HCT116 (cell line): ENCODE data around the gene TCEA2. TPM values are rescaled to one million over a fixed set of nuclear protein-coding genes. Genes with fewer than 3 reads are reported as not detected.

Experiments
- ATAC-seq: fragments of 200-7000 bp; cut with Tn5 transposase; 2 replicates; pipeline ENCODE4 v1.9.1; 2020; ENCODE audit warnings: mild to moderate bottlenecking, moderate library complexity
- BruUV-seq: library from RNA; stranded (reverse); fragments of 400-500 nt; replicated peaks from 2 replicates; lab custom pipeline; 2021; lab: Mats Ljungman, UMichigan
- CTCF ChIA-PET: fragments of 300-600 bp; sonication (Branson Sonifier 250); formaldehyde crosslinking; loops from one replicate; lab custom pipeline; 2021; ENCODE audit warnings: antibody characterized with exemption; lab: Charles Lee
- POLR2A ChIA-PET: fragments of 300-600, 350-600 bp; sonication (Branson Sonifier 250); formaldehyde crosslinking; loops from one replicate; lab custom pipeline; 2021; ENCODE audit warnings: antibody characterized with exemption; lab: Charles Lee
- RAD21 ChIA-PET, 2 experiments: fragments of 300-600 bp; sonication (Branson Sonifier 250); formaldehyde crosslinking; loops; one replicate each; lab custom pipeline; 2023; ENCODE audit warnings: low total read pairs in 2 of 2; ENCODE audit not compliant: uncharacterized antibody in 2 of 2, unreplicated experiment in 2 of 2, low non-redundant PET in 1 of 2; lab: Charles Lee
- DNase-seq: peaks from one replicate; pipeline ENCODE4 v3.0.0-alpha.2; 2010; ENCODE audit warnings: low read depth, low spot score
- H2AFZ ChIP-seq: fragments of 200-600 bp; shearing (Covaris generic), sonication (generic); 2 replicates; pipeline ENCODE4 v1.6.1; 2017; ENCODE audit warnings: low read depth, mixed run types, mixed read lengths, antibody characterized with exemption, low read length; ENCODE audit not compliant: poor library complexity, severe bottlenecking
- H3K27ac ChIP-seq: 2 replicates; pipeline ENCODE4 v1.5.1; 2012; ENCODE audit warnings: low read depth, low read length
- H3K27me3 ChIP-seq: fragments of 200-600 bp; sonication (generic); 2 replicates; pipeline ENCODE4 v1.6.1; 2016; ENCODE audit warnings: mixed run types, low read length, mixed read lengths; ENCODE audit not compliant: insufficient read depth
- H3K36me3 ChIP-seq, 2 experiments: fragments of 200-500 bp in 1 of 2; fragments of 200-600 bp in 1 of 2; sonication (Bioruptor generic) in 1 of 2; sonication (generic) in 1 of 2; 2 replicates each; pipeline versions ENCODE4 v1.5.1 to v1.6.1; 2014 to 2016; ENCODE audit warnings: low read length in 2 of 2, inconsistent platforms in 1 of 2, mixed read lengths in 1 of 2, mixed run types in 1 of 2; ENCODE audit not compliant: insufficient read depth in 2 of 2, control insufficient read depth in 1 of 2
- H3K4me1 ChIP-seq, 2 experiments: fragments of 200-600 bp in 1 of 2; sonication (generic) in 1 of 2; 2 replicates each; pipeline versions ENCODE4 v1.5.1 to v1.6.1; 2012 to 2017; ENCODE audit warnings: low read length in 2 of 2, inconsistent platforms in 1 of 2, mild to moderate bottlenecking in 1 of 2, mixed read lengths in 1 of 2, mixed run types in 1 of 2, moderate library complexity in 1 of 2; ENCODE audit not compliant: insufficient read depth in 2 of 2, control insufficient read depth in 1 of 2
- H3K4me2 ChIP-seq: fragments of 200-600 bp; sonication (generic); 2 replicates; pipeline ENCODE4 v1.6.1; 2017; ENCODE audit warnings: mixed run types, low read length, mixed read lengths
- H3K4me3 ChIP-seq, 2 experiments: fragments of 200-600 bp in 1 of 2; sonication (generic) in 1 of 2; replicated peaks in 1 of 2; 2 replicates each; pipeline ENCODE4 v1.5.1; 2011 to 2016; ENCODE audit warnings: low read length in 2 of 2, control low read depth in 1 of 2, low read depth in 1 of 2, mild to moderate bottlenecking in 1 of 2, mixed read lengths in 1 of 2, mixed run types in 1 of 2
- H3K79me2 ChIP-seq: fragments of 200-600 bp; sonication (generic); 2 replicates; pipeline ENCODE4 v1.6.1; 2017; ENCODE audit warnings: mild to moderate bottlenecking, mixed run types, low read length, moderate library complexity, mixed read lengths; ENCODE audit not compliant: insufficient read depth
- H3K9ac ChIP-seq: fragments of 200-600 bp; sonication (generic); 2 replicates; pipeline ENCODE4 v1.6.1; 2016; ENCODE audit warnings: low read length, mixed read lengths
- H3K9me2 ChIP-seq: fragments of 200-600 bp; sonication (generic), shearing (Covaris generic); 2 replicates; pipeline ENCODE4 v1.6.1; 2017; ENCODE audit warnings: mixed run types, mild to moderate bottlenecking, moderate library complexity; ENCODE audit not compliant: insufficient read depth
- H3K9me3 ChIP-seq, 2 experiments: fragments of 200-500 bp in 1 of 2; fragments of 200-600 bp in 1 of 2; sonication (Bioruptor generic) in 1 of 2; sonication (generic) in 1 of 2; 2 replicates each; pipeline ENCODE4 v1.6.1; 2014 to 2017; ENCODE audit warnings: low read length in 2 of 2, mixed read lengths in 2 of 2, inconsistent platforms in 1 of 2, low read depth in 1 of 2, mild to moderate bottlenecking in 1 of 2, mixed run types in 1 of 2, moderate library complexity in 1 of 2; ENCODE audit not compliant: control insufficient read depth in 1 of 2, insufficient read depth in 1 of 2
- H4K20me1 ChIP-seq: fragments of 200-600 bp; sonication (generic), shearing (Covaris generic); 2 replicates; pipeline ENCODE4 v1.6.1; 2017; ENCODE audit warnings: mixed run types, mild to moderate bottlenecking, moderate library complexity; ENCODE audit not compliant: insufficient read depth
- EGR1 ChIP-seq: IDR thresholded peaks from 2 replicates; pipeline ENCODE4 v1.6.1; 2012; ENCODE audit warnings: low read depth
- ELF1 ChIP-seq: IDR thresholded peaks from 2 replicates; pipeline ENCODE4 v1.6.1; 2012; ENCODE audit warnings: low read depth, borderline replicate concordance
- MAX ChIP-seq: IDR thresholded peaks from 2 replicates; pipeline ENCODE4 v1.6.1; 2012
- POLR2A ChIP-seq: IDR thresholded peaks from 2 replicates; pipeline ENCODE4 v1.7.0; 2011; ENCODE audit warnings: borderline replicate concordance; ENCODE audit not compliant: insufficient read depth, insufficient read length; ENCODE audit errors: extremely low read depth
- POLR2AphosphoS5 ChIP-seq: IDR thresholded peaks from 2 replicates; pipeline ENCODE4 v1.6.1; 2011; ENCODE audit warnings: mild to moderate bottlenecking, low read depth, low read length, moderate library complexity
- RAD21 ChIP-seq: IDR thresholded peaks from 2 replicates; pipeline ENCODE4 v1.6.1; 2012; ENCODE audit warnings: low read depth, mild to moderate bottlenecking
- YY1 ChIP-seq: IDR thresholded peaks from 2 replicates; pipeline ENCODE4 v1.6.1; 2011; ENCODE audit warnings: low read length, low read depth, moderate library complexity, mild to moderate bottlenecking; ENCODE audit not compliant: insufficient replicate concordance; ENCODE audit errors: extremely low read depth
- ZFX ChIP-seq: fragments of 450-650 bp; IDR thresholded peaks from 2 replicates; pipeline ENCODE4 v1.6.1; 2017
- ZNF274 ChIP-seq: fragments of 200-500 bp; sonication (Bioruptor generic); IDR thresholded peaks from 2 replicates; pipeline ENCODE4 v1.6.1; 2014; ENCODE audit warnings: mild to moderate bottlenecking, low read depth, low read length, inconsistent platforms
- intact Hi-C: fragments of 100-400 bp; cut with micrococcal nuclease; formaldehyde crosslinking; loops from 2 replicates; pipeline ENCODE4 v1.10.0; 2022
- total RNA-seq: library from RNA; stranded (reverse); gene quantifications from one replicate; pipeline ENCODE4 v1.2.1, GENCODE V29; 2021; ENCODE audit not compliant: unreplicated experiment
- TF ChIP-seq, protein P1 (sequence below): IDR thresholded peaks from 2 replicates; pipeline ENCODE4 v1.6.1; 2011; ENCODE audit warnings: mild to moderate bottlenecking, low read length, moderate library complexity; ENCODE audit not compliant: insufficient replicate concordance; ENCODE audit errors: extremely low read depth

The TCEA2 gene
- total RNA-seq, 1 experiment from 2014 or later = 29.7 TPM

GRCh38 chr20:64107736-64108457, 44.9 kb downstream of the TCEA2 start:
- DNase-seq (no peak), ATAC-seq (no peak)
- Histone ChIP-seq H4K20me1 (no peaks in the 10 kb centered on the region), H3K9me3 (no peaks in the 10 kb centered on the region), H3K9ac (no peak overlapping the region), H3K4me2 (no peak overlapping the region), H3K4me1 (peaks cover 0 to 3% of the 10 kb centered on the region in 2 experiments; a peak in 1 of 4 replicates), H3K9me2 (no peaks in the 10 kb centered on the region), H3K27me3 (no peaks in the 10 kb centered on the region), H3K36me3 (no peaks in the 10 kb centered on the region), H3K79me2 (no peaks in the 10 kb centered on the region), H3K4me3 (no peak overlapping the region), H2AFZ (no peak overlapping the region), H3K27ac (no peak overlapping the region)
- no TSS peak for BruUV-seq
- RAD21 ChIA-PET = no interaction called here
- CTCF ChIA-PET = interaction anchor here (0.6 kb wide), 1 partner anchor 524 kb away, joined by 3 read pairs; no protein-coding TSS in a partner anchor
- POLR2A ChIA-PET = no interaction called here
- no peak for TF ChIP-seq ELF1
- TF ChIP-seq POLR2AphosphoS5 = no peak
- TF ChIP-seq ZFX = 0 out of 2 replicates have a peak, but pooled peaks have one; percentile 13
- TF ChIP-seq ZNF274 = no peak
- intact Hi-C loops = no loop called here

DNA sequence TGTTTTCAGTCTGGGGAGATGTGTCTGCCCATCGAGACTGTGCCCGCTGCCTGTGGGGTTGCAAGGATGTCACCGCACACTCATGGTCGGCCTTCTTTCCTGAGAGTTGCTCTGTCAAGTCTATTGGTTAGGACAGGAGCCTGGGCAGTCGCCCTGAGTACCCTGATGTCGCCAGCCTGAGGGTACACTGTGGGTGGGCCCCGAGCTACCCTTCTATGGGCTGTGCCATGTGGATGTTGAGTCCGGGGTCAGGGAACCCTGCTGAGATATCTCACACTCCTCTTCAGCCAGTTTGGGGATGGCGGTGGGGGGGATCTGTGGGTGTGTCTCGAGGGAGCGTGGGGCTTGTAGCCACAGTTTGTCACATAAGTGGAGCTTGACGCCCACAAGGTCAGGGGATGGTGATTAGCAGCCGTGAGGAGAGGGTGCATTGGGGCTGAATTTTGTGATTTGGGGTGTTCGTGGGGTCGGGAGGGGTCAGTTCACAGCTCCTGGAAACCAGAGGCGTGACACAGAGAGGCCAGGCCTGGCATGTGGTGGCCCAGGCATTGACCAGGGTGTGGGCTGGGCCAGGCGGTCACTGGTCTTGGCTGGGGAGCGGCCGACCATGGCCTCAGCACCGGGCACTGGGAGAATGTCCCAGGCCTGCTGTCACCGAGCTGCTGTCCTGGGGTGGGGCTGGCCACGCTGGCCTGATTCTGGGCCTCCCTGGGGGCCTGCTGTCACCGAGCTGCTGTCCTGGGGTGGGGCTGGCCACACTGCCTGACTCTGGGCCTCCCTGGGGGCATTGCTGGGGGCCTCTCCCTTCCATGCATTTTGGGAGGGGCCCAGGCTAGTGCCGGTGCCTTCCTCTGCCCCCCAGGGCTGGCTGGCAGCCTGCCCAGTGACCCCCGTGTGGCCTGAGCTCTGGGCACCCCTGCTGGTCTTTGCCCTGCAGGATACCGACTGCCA, 46.0 kb downstream of the TCEA2 start:
- TF ChIP-seq POLR2A (no peak), YY1 (no peak), RAD21 (no peak), EGR1 (no peak), MAX (no peak)
- TF ChIP-seq, protein P1, sequence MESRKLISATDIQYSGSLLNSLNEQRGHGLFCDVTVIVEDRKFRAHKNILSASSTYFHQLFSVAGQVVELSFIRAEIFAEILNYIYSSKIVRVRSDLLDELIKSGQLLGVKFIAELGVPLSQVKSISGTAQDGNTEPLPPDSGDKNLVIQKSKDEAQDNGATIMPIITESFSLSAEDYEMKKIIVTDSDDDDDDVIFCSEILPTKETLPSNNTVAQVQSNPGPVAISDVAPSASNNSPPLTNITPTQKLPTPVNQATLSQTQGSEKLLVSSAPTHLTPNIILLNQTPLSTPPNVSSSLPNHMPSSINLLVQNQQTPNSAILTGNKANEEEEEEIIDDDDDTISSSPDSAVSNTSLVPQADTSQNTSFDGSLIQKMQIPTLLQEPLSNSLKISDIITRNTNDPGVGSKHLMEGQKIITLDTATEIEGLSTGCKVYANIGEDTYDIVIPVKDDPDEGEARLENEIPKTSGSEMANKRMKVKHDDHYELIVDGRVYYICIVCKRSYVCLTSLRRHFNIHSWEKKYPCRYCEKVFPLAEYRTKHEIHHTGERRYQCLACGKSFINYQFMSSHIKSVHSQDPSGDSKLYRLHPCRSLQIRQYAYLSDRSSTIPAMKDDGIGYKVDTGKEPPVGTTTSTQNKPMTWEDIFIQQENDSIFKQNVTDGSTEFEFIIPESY = no peak
- TF ChIP-seq, all 23 proteins: peak for 0
- Histone ChIP-seq H3K4me3 (no peak overlapping the region), H4K20me1 (no peaks in the 10 kb centered on the region), H3K9me3 (no peaks in the 10 kb centered on the region), H3K79me2 (no peaks in the 10 kb centered on the region), H3K9me2 (no peaks in the 10 kb centered on the region), H2AFZ (no peak overlapping the region), H3K27me3 (no peaks in the 10 kb centered on the region), H3K27ac (no peak overlapping the region), H3K4me1 (no peaks in the 10 kb centered on the region), H3K36me3 (no peaks in the 10 kb centered on the region), H3K4me2 (no peak overlapping the region), H3K9ac (no peak overlapping the region)
- ChIA-PET RAD21 (no interaction called here), POLR2A (no interaction called here), CTCF (interaction anchor here (0.6 kb wide), 1 partner anchor 525 kb away, joined by 3 read pairs; no protein-coding TSS in a partner anchor)
- no TSS peak for BruUV-seq
- DNase-seq (no peak), ATAC-seq (no peak)
- intact Hi-C loops = no loop called here
